Non-pigmented ciliary epithelial cell (primary cell): Measurements from ENCODE around the gene VWA8.
"Not testable (repeated sequence)": the region's sequence is repeated elsewhere in the genome, so short reads cannot be mapped to it uniquely, and the experiment has no call there.

Experiments
- DNase-seq: peaks from one replicate; pipeline ENCODE4 v3.0.0-alpha.2; 2010; ENCODE audit warnings: low read depth

VWA8 gene

DNA sequence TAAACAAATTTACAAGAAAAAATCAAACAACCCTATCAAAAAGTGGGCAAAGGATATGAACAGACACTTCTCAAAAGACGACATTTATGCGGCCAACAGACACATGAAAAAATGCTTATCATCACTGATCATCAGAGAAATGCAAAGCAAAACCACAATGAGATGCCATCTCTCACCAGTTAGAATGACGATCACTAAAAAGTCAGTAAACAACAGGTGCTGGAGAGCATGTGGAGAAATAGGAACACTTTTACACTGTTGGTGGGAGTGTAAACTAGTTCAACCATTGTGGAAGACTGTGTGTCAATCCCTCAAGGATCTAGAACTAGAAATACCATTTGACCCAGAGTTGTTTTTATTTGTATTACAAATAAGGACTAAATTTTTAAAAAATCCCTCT lies 215.4 kb downstream of the VWA8 start:
- DNase-seq, result not testable (repeated sequence)

DNA sequence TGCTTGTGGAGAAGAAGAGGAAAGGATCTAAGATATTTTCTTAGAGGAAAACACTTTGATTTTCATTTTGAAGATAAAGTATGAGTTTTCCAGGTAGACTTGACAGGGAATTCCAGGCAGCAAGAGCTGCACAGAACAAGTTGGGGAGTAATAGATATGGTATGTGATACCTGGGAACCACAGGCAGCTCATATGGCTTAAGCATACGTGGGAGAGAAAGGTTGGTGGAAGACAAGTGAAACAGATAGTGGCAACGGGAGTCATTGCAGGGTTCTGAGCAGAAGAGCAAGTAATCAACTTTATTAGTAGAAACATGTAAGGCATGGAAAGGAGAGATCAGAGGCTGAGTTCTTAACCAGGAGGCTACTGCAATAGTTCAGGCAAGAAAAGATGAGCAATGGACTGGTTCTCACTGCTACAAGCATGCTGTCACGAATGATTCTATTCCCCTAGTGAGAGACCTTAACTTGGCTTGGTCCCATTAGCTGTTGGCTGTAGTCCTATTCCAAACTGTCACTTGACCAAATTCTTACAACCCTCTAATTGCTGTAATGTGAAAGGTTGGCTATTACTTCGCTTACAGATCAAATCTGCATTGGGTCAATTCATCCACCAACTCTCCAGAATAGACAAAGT lies 217.9 kb downstream of the VWA8 start:
- no peak for DNase-seq

DNA sequence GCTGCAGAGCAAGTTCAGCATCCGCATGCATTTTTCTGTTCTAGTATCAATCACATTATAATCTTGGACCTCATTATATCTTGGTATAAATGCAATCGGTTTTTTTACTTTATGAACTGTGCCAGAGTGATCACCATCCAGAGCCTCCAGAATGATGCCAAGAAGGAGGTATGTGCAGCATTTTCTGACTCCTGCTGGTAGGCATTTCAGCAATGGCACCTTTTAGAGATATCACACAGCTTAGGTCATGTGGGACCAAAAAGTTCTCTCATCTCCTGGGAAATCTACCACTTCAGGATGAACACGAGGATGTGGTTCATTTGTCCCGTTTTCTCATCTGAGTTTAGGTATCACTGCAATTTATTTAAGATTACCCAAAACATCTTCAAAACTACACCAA lies 220.4 kb downstream of the VWA8 start:
- no peak for DNase-seq

DNA sequence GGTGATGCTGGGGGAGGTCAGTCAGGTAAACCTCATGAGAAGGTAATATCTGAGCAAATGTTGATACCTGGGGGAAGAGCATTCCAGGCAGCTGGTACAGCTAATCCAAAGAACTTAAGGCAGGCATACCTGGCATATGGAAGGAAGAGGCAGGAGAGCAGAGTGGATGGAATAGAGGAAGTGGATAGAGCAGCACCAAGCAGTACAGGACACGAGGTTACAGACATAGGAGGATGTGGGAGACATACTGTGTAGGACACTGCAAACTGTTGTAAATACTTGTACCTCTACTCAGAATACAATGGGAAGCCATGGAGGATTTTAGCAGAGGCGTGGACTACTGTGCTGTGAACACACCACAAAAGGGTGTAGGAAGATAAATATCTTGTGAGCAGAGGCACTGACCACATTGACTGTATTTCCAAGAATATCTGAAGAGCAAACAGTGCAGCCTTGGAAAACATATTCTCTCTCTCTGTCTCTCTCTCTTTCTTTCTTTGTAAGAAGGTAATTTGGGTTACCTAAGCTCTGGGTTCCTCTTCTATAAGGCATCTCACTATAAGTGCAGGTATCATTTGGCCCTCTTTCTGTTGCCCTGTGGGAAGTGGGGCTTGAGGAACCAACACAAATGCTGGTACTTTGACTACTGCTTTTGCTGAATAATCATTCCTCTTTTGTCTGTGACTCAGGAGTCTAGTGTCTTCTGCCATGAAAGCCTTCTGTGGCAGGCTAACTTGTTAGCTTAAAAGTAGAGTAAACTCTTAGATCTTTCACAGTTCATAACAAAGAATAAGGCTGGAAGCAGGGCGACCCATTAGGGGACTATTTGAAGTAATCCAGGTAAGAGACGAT lies 238.0 kb downstream of the VWA8 start:
- DNase-seq, result no peak

DNA sequence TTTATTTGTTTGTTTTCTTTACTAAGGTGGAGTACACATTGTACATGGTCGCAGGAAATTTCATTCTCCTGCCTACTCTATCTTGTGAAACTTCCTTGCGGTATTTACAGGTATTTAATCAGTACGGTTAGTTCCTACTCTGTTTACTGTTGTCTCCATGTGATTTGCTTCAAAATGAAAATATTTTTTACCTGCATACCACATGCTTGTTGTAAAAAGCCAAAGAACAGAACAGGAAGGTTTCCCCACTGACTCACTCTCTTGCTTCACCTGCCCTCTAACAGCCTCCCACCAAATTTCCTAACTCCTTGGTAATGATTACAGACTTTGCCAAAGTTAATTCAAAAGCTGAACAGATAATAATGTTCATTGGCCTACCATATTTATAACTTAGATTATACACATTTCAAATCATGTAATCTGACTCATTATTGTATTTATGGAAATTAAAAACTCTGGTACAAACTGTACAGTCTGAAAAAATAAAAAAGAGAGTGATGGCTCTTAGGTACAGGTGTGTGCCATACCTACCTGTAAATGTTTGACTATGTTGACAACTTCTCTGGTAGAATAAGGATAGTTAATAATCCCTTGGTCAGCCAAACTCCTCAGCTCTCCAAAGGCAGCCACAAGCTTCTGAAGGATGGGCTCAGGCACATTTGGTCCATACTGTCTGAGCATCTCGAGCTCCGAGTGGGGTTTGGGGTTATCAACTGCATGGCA lies 239.9 kb downstream of the VWA8 start:
- no peak for DNase-seq

DNA sequence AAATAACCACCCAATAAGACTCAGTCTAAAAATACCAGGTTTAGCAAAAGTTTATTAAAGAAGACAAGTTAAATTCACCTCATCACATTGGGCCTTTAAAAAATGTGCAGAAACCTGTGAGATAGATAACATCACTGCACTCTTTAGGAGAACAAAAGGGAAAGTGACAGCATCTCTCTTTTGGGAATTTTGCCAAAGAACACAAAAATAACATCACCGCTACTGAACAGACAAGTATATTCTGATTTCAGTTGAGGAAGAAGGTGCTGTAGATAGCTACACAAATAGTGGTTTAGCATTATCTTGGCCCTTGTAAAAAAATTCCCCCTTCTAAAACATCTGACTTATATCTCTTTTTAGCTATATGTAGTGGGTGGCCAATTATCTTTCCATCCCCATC lies 244.7 kb downstream of the VWA8 start:
- DNase-seq, result no peak

DNA sequence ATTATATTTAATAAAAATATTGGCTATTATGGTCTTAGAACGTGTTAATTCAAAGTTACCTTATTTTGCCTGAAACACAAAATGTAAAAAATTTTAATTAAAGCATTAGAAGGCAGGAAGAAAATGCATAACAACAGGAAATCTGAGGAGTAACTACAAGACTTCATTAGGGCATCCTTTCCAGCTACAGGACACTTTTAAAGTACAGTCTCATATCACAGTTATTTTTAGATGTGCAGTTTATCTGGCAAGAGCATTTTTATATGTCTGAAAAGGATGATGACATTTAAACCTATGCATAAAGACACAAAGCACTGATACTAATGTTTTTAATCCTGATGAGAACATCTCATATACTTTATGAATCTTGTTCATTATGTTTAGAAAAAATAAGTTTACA lies 247.5 kb downstream of the VWA8 start:
- DNase-seq, result no peak

DNA sequence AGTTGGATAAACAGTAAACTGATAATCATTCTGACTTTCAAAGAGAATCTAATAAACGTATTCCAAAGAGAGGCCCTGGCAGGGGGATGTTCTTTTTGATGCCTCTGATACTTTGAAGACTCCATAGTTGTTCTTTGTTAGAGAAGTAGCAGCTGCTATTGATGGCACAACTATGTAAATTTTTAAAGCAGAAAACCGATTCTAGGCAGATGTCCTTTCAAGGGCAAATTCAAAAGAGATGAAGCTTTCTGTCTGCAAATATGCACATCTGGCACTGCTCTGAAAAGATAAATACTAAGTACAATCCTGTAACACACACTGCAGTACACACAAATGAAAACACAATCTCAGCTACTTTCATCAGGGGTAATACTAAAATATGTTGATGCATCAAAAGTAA lies 250.1 kb downstream of the VWA8 start:
- DNase-seq, result no peak

DNA sequence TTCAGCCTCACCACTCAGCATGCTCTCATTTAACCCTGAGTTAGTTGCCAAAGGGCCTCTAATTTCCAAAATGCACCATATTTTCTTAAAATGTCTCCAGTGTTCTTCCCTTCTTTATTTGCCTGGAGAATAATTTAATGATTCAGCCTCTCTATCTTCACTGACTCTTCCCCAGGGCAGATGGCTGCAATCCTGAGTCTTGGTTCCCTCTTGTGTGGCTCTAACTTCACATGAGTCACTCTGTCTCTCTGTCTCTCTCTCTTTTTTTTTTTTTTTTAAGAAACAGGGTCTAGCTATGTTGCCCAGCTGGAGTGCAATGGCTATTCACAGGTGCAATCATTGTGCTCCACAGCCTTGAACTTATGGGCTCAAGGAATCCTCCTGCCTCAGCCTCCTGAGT lies 251.4 kb downstream of the VWA8 start:
- DNase-seq, result no peak

DNA sequence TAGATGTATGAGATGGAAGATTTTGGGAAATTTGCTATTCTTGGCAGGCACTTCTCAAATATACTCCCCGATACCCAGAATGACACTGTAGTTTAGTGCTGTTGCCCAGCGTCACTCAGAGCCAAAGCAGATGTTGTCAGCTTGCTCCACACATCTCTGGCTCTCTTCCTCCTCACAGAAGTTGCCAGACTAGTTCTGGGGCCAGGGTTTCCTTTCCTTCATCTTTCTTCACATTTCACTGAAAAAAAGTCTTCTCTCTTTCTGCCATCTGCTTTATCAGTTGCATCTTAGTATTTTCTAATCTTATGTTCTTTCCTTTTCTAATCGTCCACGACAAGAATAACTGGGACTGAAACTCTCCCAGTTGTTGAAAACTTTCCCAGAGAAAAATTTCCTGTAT lies 252.2 kb downstream of the VWA8 start:
- no peak for DNase-seq

DNA sequence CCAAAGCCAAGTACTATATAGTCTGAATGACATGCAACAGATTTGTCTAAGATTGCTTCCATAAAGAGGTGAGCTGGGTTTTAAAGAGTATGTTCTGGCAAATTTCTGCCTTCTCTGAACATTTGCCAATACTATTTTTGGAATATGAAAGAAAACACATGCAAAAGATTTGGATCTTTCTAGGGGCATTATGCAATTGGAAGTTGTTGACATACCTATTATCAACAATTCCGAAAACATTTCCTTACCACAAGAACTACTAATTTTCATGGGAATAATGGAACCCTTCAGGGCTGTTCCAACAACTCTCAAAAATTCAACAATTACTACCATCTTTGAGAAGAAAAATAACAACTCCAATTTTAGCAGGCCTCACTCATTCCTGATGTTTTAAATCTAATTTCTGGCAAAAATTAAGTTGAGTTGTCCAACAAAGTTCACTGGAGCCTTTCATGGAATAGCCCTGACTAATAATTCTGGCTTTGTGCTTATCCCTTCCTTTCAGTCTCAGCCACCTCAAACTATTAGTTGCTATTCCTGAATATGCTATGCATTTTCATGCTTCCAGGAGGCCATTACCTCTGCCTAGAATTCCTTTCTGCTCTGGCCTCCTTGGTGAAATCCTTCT lies 253.6 kb downstream of the VWA8 start:
- no peak for DNase-seq

DNA sequence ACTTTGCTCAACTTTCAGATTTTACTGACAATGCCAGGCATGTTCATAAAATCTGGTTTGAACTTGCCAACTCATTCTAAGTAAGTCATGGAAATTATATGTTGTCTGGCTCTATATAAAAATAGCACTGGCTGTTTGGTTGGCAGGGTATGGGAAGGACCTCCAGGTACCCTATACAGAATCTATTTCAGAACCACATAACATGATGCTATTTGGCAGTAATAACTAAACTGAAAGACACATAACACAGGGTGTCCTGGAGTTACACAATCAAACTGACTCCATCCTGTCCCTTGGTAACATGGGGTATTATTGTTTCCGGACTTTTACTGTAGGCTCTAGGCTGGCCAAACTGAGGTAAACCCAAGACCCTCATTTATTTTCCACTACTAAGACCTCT lies 254.8 kb downstream of the VWA8 start:
- no peak for DNase-seq

DNA sequence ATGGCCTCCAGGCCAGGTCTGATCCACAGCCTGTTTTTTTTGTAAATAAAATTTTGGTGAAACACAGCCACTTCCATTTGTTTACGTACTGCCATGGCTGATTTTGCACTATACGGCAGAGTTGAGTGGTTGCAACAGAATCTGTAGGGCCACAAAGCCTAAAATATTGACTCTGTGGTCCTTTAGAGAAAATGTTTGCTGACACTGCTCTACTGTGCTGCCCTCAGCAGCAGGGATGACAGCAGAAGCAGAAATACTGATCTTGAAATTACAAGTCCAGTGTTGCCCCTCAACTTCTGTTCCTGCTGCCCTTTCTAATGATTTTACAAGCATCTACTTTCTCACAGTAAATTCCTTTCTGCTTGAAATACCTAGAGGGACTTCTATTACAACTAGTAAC lies 258.4 kb downstream of the VWA8 start:
- DNase-seq, result no peak

DNA sequence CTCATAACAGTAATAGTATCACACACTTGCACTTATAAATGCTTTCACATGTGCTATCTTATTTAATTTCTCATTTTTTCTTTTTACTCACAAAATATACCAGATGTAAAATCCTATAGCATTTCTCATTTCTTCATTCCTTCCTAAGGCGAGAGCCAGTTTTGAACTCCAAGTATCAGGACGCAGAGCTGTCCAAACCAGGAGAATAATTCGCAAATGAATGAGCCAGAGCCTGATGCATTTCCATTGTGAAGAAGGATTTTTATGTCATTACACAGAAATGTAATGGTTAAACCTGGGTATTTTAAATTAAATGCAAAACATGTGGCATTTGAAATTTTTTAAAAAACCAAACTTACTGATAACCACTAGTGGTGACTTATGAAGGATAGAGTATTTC lies 259.2 kb downstream of the VWA8 start:
- no peak for DNase-seq

DNA sequence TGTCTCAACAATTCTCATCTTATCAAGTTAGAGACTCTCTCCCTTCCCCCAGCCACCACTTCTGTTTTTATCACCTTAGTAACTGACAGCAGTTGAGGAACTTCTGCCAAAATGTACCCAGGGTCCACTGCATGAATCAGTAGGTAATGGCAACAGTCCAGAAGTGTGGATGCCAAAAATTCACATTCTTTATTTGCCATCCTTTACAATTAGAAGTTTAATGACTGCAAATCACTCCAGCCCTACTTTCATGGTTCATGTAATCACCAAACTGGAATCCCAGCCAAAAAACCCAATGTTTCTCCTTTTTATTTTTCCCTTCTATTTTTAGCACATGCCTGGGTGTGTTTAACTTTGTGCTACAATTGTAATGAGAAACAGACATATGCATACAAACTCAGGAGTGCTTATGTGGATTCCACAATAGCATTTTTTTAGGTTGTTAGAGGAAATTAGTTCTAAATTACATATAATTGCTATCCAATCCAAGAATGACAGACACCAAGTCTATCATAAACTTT lies 260.1 kb downstream of the VWA8 start:
- no peak for DNase-seq

DNA sequence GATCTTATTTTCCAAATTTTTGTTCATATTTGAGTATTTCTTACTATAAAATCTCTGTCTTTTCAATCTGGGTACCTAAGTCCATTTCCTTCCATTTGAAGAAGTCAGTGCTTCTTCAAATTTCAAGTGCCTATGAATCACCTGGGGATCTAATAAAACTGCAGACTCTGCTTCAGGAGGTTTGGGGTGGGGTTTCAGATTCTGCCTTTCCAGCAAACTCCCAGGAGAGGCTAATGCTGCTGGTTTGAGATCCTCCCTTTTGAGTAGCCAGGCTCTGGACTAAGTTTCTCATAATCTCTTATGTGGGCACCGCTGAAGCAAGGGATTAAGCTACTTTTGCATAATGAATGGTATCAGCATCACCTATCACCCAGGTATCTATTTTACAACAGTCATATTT lies 261.1 kb downstream of the VWA8 start:
- DNase-seq, result no peak

DNA sequence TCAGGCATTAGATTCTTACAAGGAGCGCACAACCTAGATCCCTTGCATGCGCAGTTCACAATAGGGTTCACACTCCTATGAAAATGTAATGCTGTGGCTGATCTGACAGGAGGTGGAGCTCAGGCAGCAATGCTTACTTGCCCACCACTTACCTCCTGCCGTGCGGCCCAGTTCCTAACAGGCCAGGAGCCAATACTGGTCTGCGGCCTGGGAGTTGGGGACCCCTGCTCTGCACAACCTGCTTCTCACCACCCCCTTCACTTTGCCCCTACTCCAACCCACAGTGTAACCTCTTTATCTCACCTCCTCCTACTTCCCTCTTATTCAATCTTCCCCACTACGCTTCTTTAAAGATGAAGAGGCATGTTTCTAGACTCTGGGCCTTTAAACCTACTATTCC lies 263.3 kb downstream of the VWA8 start:
- DNase-seq, result no peak

DNA sequence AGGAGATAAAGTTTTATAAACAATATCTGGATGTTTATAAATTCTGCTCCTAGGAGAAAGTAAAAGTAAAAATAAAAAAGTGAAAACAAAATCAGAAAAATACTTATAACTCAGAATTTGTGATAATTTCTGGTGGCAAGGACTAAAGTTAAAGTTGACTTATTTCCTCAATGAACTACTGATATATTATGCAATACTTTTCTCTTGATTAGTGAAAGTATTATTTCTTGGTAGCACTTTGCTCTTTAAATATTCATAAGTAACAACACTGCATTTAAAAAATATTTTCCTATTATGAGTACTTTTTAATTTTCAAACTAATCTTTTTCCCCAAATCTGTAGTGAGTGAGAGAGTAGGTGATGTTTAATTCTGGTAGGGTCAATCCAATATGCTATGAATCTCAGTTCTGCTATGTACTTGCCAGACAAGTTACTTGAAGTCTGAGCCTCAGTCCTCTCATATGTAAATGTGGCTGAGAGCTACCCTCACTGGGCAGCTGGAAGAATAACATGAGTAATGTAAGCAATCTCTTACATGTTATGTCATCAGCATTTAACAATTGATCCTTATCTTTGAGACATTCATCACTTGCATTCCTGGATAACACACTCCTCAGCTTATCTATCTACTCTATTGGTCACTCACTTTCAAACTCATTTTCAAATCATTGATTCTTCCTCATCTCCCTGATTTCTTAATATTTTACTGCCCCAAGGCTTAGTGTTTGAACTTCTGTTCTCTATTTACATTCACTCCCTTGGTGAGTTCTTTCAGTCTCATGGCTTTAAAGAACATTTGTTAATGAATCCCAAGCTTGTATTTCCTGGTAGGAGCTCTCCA lies 264.5 kb downstream of the VWA8 start:
- DNase-seq, result peak; percentile 98

DNA sequence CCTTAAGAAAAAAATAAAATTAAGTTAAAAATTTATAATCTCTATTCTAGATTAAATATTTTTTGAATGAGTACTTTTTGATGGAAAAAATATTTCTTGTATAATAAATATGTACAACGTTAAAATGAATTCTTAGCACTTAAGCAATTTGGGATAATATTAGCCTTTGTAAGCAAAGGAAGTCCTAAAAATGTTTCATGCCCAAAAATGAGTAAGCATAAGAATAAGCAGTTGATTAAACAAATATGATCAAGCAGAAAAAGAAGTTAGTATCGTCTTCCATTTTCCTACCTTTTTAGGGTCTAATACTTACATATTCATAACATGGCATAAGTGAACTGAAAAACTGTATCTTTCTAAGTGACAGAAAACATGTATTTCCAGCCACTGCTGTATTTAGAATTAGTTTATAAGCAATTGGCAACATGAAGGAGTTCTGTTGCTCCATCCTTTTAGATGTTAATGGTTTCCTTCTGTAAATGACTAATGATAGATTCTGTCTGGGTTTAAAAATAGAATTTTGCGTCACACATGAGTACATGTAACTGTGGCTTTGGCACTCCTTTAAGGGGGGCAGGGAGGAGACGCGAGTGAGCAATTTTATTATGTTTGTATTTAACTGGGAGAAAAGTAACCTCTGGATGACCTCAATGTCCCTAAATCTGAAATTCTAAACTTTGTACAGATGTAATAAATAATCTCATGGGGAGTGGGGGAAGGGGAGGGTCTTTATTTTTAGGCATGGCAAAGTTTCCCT lies 266.2 kb downstream of the VWA8 start:
- DNase-seq, result peak; percentile 91

DNA sequence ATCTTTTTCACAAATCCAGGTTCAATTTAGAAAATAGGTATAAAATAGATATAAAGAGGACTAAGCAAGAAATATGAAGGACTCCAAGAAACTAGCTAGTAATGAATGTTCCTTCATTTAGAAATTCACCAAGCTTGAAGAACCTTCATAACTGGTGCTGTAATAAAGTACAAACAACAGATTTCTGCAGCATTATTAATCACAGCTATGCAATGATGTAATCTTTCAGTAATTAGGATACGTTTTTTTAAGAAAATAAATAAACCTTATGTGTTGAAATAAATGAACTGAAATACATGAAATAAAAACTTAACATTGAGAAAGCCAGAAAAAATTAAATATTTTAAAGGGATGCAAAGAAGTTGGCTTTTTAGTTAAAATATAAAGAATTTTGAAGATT lies 267.5 kb downstream of the VWA8 start:
- DNase-seq, result no peak

DNA sequence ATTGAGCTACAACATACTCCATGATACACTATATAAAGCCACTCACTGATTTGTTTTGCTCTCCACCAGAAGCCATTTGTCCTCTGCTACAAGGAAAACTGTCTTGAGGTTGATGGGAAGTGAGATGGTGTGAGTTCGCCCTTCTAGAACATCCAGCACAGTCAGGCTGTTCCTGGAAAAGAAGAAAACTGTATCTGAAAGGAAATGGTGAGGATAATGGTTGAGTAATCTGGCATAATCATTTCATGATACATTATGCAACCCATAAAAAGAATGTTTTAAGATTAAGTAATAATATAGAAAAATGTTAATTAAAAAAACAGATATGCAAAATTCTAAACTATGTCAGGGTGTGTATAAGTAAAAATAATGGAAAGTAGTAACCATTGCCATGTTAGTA lies 269.6 kb downstream of the VWA8 start:
- no peak for DNase-seq
